ENCODE data around the gene CNTNAP2. TPM values are rescaled to one million over a fixed set of nuclear protein-coding genes. Genes with fewer than 3 reads are reported as not detected.

CNTNAP2 gene
- total and polyA plus RNA-seq, 2 of the 4 experiments (the other 2 are of a cell fraction): not detected

GRCh38 chr7:146661929-146662328 is 545.3 kb downstream of the CNTNAP2 start:
- ATAC-seq (ENCODE audit: low read depth) (no peak), DNase-seq (no peak)
- Histone ChIP-seq H2BK20ac (ENCODE audit: low read depth, low read length) (no peak overlapping the region), H3K4me3 (ENCODE audit: insufficient read depth, low read depth, low read length) (no peak overlapping the region), H3K36me3 (ENCODE audit: control insufficient read depth, insufficient read depth, low read length) (no peaks in the 10 kb centered on the region), H3K27ac (ENCODE audit: insufficient read depth, low read length) (no peak overlapping the region), H3K27me3 (ENCODE audit: control insufficient read depth, insufficient read depth, low read length) (no peaks in the 10 kb centered on the region), H4K8ac (ENCODE audit: low read depth in 2 of 2, low read length in 2 of 2) (no peak overlapping the region), H3K23ac (ENCODE audit: low read depth, low read length) (no peak overlapping the region), H2AFZ (replicated peaks; ENCODE audit: low read length, poor library complexity) (no peak overlapping the region), H3K4me2 (ENCODE audit: low read depth, low read length) (no peak overlapping the region), H3K56ac (ENCODE audit: extremely low read depth, insufficient read depth, low read length) (no peak overlapping the region), H4K91ac (ENCODE audit: insufficient read depth, low read depth, low read length) (no peak overlapping the region), H3K4me1 (ENCODE audit: control insufficient read depth, insufficient read depth, low read length) (no peaks in the 10 kb centered on the region), H2BK5ac (ENCODE audit: low read depth, low read length, poor library complexity, severe bottlenecking) (no peak overlapping the region), H2AK9ac (replicated peaks; ENCODE audit: low read depth, low read length, poor library complexity) (no peak overlapping the region), H3K9me3 (ENCODE audit: control insufficient read depth, insufficient read depth, low read length) (peaks cover 2% of the 10 kb centered on the region), H3K79me1 (ENCODE audit: low read depth in 1 of 2, low read length in 2 of 2) (no peaks in the 10 kb centered on the region), H4K20me1 (ENCODE audit: insufficient read depth, low read length) (no peaks in the 10 kb centered on the region), H3K14ac (replicated peaks; ENCODE audit: low read depth, low read length) (no peak overlapping the region), H3K9me1 (ENCODE audit: insufficient read depth, low read length) (no peaks in the 10 kb centered on the region), H4K5ac (ENCODE audit: low read depth, low read length) (no peak overlapping the region), H3K4ac (ENCODE audit: low read depth, low read length) (no peak overlapping the region), H3K18ac (ENCODE audit: low read depth, low read length) (no peak overlapping the region), H3K9ac (ENCODE audit: low read depth, low read length) (no peak overlapping the region), H2BK15ac (ENCODE audit: low read depth, low read length) (no peak overlapping the region), H2AK5ac (ENCODE audit: low read depth, low read length) (no peak overlapping the region), H2BK120ac (ENCODE audit: low read depth, low read length) (no peak overlapping the region)
- CTCF ChIA-PET: no interaction called here
- intact Hi-C loops (cut with micrococcal nuclease) (no loop called here), dilution Hi-C loops (cut with HindIII; ENCODE audit: low sequenced_read_pairs, unreplicated experiment) (no loop called here), in situ Hi-C loops (cut with MboI; ENCODE audit: low sequenced_read_pairs) (no loop called here)
- no TSS peak for BruUV-seq (replicated peaks)
- POLR2A ChIA-PET (ENCODE audit: unreplicated experiment): no interaction called here
- TF ChIP-seq SMC3 (IDR thresholded peaks at IDR 0.05; ENCODE audit: low read depth, low read length) (no peak), MAFK (IDR thresholded peaks at IDR 0.05; ENCODE audit: low read depth, low read length) (no peak), BHLHE40 (IDR thresholded peaks at IDR 0.05; ENCODE audit: low read depth, low read length) (no peak), MXI1 (IDR thresholded peaks at IDR 0.05; ENCODE audit: borderline replicate concordance, low read depth, low read length) (no peak), RAD21 (IDR thresholded peaks at IDR 0.05; ENCODE audit: low read length) (no peak), CEBPB (IDR thresholded peaks at IDR 0.05; ENCODE audit: low read depth, low read length) (no peak), NFE2L2 (IDR thresholded peaks at IDR 0.05; ENCODE audit: low read depth, low read length) (no peak), FOS (IDR thresholded peaks at IDR 0.05; ENCODE audit: low read depth, low read length) (no peak), RCOR1 (IDR thresholded peaks at IDR 0.05; ENCODE audit: insufficient replicate concordance, low read length) (no peak), POLR2A (IDR thresholded peaks at IDR 0.05; ENCODE audit: low read depth, low read length) (no peak), MAZ (IDR thresholded peaks at IDR 0.05; ENCODE audit: borderline replicate concordance, low read depth, low read length) (no peak), ELK1 (IDR thresholded peaks at IDR 0.05; ENCODE audit: borderline replicate concordance, low read depth, low read length) (no peak), RFX5 (IDR thresholded peaks at IDR 0.05; ENCODE audit: low read depth, low read length) (no peak), CHD1 (IDR thresholded peaks at IDR 0.05; ENCODE audit: low read depth, low read length) (no peak)
- TF ChIP-seq, protein P1, sequence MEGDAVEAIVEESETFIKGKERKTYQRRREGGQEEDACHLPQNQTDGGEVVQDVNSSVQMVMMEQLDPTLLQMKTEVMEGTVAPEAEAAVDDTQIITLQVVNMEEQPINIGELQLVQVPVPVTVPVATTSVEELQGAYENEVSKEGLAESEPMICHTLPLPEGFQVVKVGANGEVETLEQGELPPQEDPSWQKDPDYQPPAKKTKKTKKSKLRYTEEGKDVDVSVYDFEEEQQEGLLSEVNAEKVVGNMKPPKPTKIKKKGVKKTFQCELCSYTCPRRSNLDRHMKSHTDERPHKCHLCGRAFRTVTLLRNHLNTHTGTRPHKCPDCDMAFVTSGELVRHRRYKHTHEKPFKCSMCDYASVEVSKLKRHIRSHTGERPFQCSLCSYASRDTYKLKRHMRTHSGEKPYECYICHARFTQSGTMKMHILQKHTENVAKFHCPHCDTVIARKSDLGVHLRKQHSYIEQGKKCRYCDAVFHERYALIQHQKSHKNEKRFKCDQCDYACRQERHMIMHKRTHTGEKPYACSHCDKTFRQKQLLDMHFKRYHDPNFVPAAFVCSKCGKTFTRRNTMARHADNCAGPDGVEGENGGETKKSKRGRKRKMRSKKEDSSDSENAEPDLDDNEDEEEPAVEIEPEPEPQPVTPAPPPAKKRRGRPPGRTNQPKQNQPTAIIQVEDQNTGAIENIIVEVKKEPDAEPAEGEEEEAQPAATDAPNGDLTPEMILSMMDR (conservative IDR thresholded peaks at IDR 0.05; ENCODE audit: low read depth, low read length): no peak
- TF ChIP-seq, protein P2, sequence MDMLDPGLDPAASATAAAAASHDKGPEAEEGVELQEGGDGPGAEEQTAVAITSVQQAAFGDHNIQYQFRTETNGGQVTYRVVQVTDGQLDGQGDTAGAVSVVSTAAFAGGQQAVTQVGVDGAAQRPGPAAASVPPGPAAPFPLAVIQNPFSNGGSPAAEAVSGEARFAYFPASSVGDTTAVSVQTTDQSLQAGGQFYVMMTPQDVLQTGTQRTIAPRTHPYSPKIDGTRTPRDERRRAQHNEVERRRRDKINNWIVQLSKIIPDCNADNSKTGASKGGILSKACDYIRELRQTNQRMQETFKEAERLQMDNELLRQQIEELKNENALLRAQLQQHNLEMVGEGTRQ (IDR thresholded peaks at IDR 0.05; ENCODE audit: low read depth, low read length): no peak
- whole genome bisulfite sequencing, 2 experiments (ENCODE audit: extremely low coverage in 2 of 2, insufficient read length in 1 of 2): 100% methylated on average over 1 of the region's 12 CpGs; no CpG with 5 or more reads in 1 of the 2 experiments
